Body of pancreas (tissue), 4 donors: ENCODE results near the gene TBX15. TPM values are rescaled to one million over a fixed set of nuclear protein-coding genes. Genes with fewer than 3 reads are reported as not detected.

Source experiments
- ATAC-seq: fragments of 150-250 bp; one replicate; pipeline ENCODE4 v1.9.1; 2016
- DNase-seq, 4 donors: peaks; one replicate each; pipeline ENCODE4 v3.0.0-alpha.2; 2019
- H3K27ac ChIP-seq, 4 donors: fragments of 200-600 bp; sonication (generic); 1 replicate in 3 of 4; 2 replicates in 1 of 4; pipeline versions ENCODE4 v1.5.1 to v1.6.1; 2016 to 2019; ENCODE audit warnings: mild to moderate bottlenecking in 1 of 4, mixed read lengths in 1 of 4, moderate library complexity in 1 of 4
- H3K27me3 ChIP-seq, 2 donors: fragments of 200-600 bp; sonication (generic); one replicate each; pipeline ENCODE4 v1.6.0; 2016; ENCODE audit warnings: mild to moderate bottlenecking in 1 of 2
- H3K36me3 ChIP-seq, 2 donors: fragments of 200-600 bp; sonication (generic); replicated peaks in 1 of 2; 2 replicates each; pipeline ENCODE4 v1.5.1; 2016; ENCODE audit warnings: low read depth in 2 of 2; ENCODE audit not compliant: insufficient read depth in 1 of 2
- H3K4me1 ChIP-seq: fragments of 200-600 bp; sonication (generic); one replicate; pipeline ENCODE4 v1.6.0; 2016
- H3K4me3 ChIP-seq, 2 donors: fragments of 200-600 bp; sonication (generic); 1 replicate in 1 of 2; 2 replicates in 1 of 2; pipeline ENCODE4 v1.5.1; 2016 to 2019
- H3K9me3 ChIP-seq, 3 donors: fragments of 200-600 bp; sonication (generic); 1 replicate in 2 of 3; 2 replicates in 1 of 3; pipeline ENCODE4 v1.5.1; 2016
- POLR2A ChIP-seq, 3 donors: fragments of 450-650 bp; IDR thresholded peaks; one replicate each; pipeline ENCODE4 v1.6.1; 2016; ENCODE audit warnings: antibody characterized with exemption in 3 of 3, mild to moderate bottlenecking in 2 of 3
- WGBS, 2 donors: methylation state at CpG; one replicate each; pipeline ENCODE4 v1.1.5; 2017; 5-methylcytosine and 5-hydroxymethylcytosine counted together
- intact Hi-C: fragments of 100-400 bp; cut with DNase I; formaldehyde crosslinking; loops from one replicate; pipeline ENCODE4 v1.15.1; 2023
- total RNA-seq, 2 donors: library from RNA; depleted of rRNA; stranded (reverse); fragments of >200 nt; gene quantifications; one replicate each; pipeline ENCODE4 v1.1.0, GENCODE V29; 2016
- TF ChIP-seq, protein P1 (sequence below), 7 experiments: fragments of 450-650 bp in 4 of 7; fragments of 200-600 bp in 3 of 7; sonication (generic) in 3 of 7; IDR thresholded peaks; one replicate each; pipeline ENCODE4 v1.5.1; 2016 to 2019; ENCODE audit warnings: antibody characterized with exemption in 7 of 7

Gene TBX15
- total RNA-seq, 2 donors from 2014 or later = not detected

DNA sequence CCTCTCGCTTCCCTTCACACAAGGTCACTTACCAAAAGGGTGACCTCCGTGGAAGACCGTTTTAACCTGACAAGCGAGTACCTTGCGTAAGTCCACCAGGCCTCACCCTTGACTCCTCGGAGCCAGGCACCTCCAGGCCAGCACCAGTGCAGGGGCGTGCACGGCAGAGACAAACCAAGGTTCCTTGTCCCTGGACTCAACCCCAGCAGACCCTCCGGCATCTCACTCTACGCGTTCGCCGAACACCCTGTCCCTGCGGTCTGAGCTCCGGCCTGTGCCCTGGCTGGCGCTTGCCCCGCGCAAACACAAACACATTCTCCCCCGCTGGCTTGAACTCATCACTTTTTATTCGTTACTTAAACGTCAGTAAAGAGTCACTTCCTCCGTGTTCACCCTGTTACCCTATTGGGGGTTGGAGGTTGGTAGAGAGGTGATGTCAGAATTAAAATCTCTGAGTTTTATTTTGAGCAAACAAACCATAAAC, 4.5 kb downstream of the TBX15 start:
- no peak overlapping the region for H3K27ac ChIP-seq
- no peak for DNase-seq
- H3K9me3 ChIP-seq = peaks cover 0 to 5% (median 0%) of the 10 kb centered on the region in 3 donors
- no peak for TF ChIP-seq POLR2A (IDR thresholded peaks at IDR 0.05)
- TF ChIP-seq, protein P1, sequence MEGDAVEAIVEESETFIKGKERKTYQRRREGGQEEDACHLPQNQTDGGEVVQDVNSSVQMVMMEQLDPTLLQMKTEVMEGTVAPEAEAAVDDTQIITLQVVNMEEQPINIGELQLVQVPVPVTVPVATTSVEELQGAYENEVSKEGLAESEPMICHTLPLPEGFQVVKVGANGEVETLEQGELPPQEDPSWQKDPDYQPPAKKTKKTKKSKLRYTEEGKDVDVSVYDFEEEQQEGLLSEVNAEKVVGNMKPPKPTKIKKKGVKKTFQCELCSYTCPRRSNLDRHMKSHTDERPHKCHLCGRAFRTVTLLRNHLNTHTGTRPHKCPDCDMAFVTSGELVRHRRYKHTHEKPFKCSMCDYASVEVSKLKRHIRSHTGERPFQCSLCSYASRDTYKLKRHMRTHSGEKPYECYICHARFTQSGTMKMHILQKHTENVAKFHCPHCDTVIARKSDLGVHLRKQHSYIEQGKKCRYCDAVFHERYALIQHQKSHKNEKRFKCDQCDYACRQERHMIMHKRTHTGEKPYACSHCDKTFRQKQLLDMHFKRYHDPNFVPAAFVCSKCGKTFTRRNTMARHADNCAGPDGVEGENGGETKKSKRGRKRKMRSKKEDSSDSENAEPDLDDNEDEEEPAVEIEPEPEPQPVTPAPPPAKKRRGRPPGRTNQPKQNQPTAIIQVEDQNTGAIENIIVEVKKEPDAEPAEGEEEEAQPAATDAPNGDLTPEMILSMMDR (IDR thresholded peaks at IDR 0.05) = no peak
- H3K27me3 ChIP-seq = peaks cover 5 to 77% of the 10 kb centered on the region in 2 donors
- 26 to 42% methylated on average over 14 to 22 of the region's 22 CpGs for WGBS, 2 donors
- peaks cover 48% of the 10 kb centered on the region for H3K4me1 ChIP-seq
- ATAC-seq = no peak
- H3K4me3 ChIP-seq = no peak overlapping the region
- intact Hi-C loops = no loop called here
- no peaks in the 10 kb centered on the region for H3K36me3 ChIP-seq

DNA sequence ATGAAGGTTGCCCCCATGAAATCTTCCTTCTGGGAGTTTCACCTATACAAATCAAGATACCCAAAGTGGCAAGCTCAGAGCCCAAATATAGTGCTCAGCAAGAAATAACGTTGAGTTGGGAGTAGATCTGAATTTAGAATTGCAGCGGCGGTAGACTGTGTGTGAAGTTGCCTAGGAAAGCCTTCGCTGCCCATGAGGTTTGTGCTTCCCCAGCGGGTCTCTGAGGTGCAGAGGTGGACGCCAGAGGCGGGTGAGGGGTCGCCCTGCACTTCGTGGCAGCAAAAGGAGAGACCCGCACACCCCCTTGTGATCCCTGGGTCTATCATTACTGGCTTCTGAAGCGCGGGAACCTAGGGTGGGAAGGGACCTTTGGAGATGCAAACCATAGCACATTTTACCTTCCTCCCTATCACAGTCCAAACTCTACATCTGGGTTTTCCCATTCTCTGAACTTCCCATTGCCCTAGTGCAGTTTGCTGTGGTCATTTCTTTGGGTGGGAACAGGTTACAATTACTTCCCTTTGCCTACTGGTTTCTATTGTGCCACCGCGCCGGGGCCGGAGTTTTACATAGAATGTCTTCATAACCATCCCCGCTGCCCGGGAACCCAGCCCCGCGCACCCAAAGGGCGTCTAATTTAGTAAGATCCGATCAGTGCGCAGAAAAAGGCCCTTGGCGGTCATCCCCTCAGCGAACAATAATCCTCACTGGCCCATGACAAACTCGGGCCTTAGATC, 5.2 kb downstream of the TBX15 start:
- no peak overlapping the region for H3K4me3 ChIP-seq
- DNase-seq = no peak
- 16 to 24% methylated on average over 25 to 26 of the region's 26 CpGs for WGBS, 2 donors
- intact Hi-C loops = no loop called here
- peaks cover 43% of the 10 kb centered on the region for H3K4me1 ChIP-seq
- H3K27me3 ChIP-seq = peaks cover 3 to 74% of the 10 kb centered on the region in 2 donors
- no peak for ATAC-seq
- no peak for TF ChIP-seq POLR2A (IDR thresholded peaks at IDR 0.05)
- TF ChIP-seq, protein P1 (IDR thresholded peaks at IDR 0.05) = no peak
- H3K27ac ChIP-seq = no peak overlapping the region
- no peaks in the 10 kb centered on the region for H3K36me3 ChIP-seq
- peaks cover 0 to 5% (median 0%) of the 10 kb centered on the region in 3 donors for H3K9me3 ChIP-seq

DNA sequence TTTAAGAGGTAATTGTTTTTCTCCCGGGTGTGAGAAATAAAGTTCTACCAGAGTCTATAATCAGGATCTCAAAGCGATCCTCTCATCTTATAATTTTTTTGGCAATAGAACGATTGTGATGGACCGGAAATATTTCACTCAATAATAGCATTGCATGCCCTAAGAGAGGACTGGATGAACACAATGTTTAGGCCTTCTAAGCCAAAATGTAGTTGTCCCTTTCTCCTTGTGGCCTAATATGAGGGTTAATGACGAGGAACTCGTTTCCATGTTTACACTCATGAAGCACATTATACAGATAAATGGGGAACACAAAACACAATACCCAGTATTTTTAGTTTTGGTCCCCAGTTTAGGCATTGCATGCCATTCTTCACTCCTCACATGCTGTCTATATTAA, 5.9 kb downstream of the TBX15 start:
- WGBS, 2 donors = 46 to 58% methylated on average over 6 of the region's 6 CpGs
- Histone ChIP-seq H3K27me3 (peaks cover 3 to 67% of the 10 kb centered on the region in 2 donors), H3K27ac (no peak overlapping the region), H3K36me3 (no peaks in the 10 kb centered on the region), H3K4me1 (peaks cover 35% of the 10 kb centered on the region), H3K4me3 (no peak overlapping the region), H3K9me3 (peaks cover 0 to 5% (median 0%) of the 10 kb centered on the region in 3 donors)
- intact Hi-C loops = no loop called here
- no peak for ATAC-seq
- no peak for TF ChIP-seq POLR2A (IDR thresholded peaks at IDR 0.05)
- TF ChIP-seq, protein P1 (IDR thresholded peaks at IDR 0.05) = no peak
- DNase-seq = no peak

GRCh38 chr1:118981436-118981835, 6.7 kb downstream of the TBX15 start:
- ATAC-seq = no peak
- intact Hi-C loops = no loop called here
- Histone ChIP-seq H3K27ac (no peak overlapping the region), H3K4me3 (no peak overlapping the region), H3K27me3 (peaks cover 3 to 59% of the 10 kb centered on the region in 2 donors), H3K4me1 (peaks cover 28% of the 10 kb centered on the region), H3K9me3 (peaks cover 0 to 5% (median 0%) of the 10 kb centered on the region in 3 donors), H3K36me3 (no peaks in the 10 kb centered on the region)
- WGBS, 2 donors = 43 to 55% methylated on average over 1 of the region's 1 CpG
- TF ChIP-seq POLR2A (IDR thresholded peaks at IDR 0.05) = no peak
- TF ChIP-seq, protein P1 (IDR thresholded peaks at IDR 0.05) = no peak
- no peak for DNase-seq
